GM19395 (cell line): Measurements from ENCODE around the gene KCNK16.

Experiments used
- ATAC-seq: cut with Tn5 transposase; IDR thresholded peaks from one replicate; pipeline ENCODE4 v1.9.1; 2021; ENCODE audit warnings: mild to moderate bottlenecking, moderate library complexity; ENCODE audit not compliant: unreplicated experiment

The KCNK16 gene

GRCh38 chr6:39281312-39281980, 41.1 kb downstream of the KCNK16 start:
- ATAC-seq, result no peak

GRCh38 chr6:39280247-39280731, 42.2 kb downstream of the KCNK16 start:
- no peak for ATAC-seq

GRCh38 chr6:39279539-39279938, 43.0 kb downstream of the KCNK16 start:
- no peak for ATAC-seq

- ATAC-seq, result no peak
Measured at GRCh38 chr6:39276379-39276995, 46.0 kb downstream of the KCNK16 start.

GRCh38 chr6:39274903-39275302, 47.6 kb downstream of the KCNK16 start:
- no peak for ATAC-seq

GRCh38 chr6:39274471-39274870, 48.0 kb downstream of the KCNK16 start:
- ATAC-seq, result no peak

GRCh38 chr6:39273406-39273821, 49.1 kb downstream of the KCNK16 start:
- ATAC-seq, result no peak

GRCh38 chr6:39269961-39270360, 52.5 kb downstream of the KCNK16 start:
- ATAC-seq, result no peak

- ATAC-seq, result no peak
Measured at GRCh38 chr6:39268721-39269120, 53.8 kb downstream of the KCNK16 start.

GRCh38 chr6:39268171-39268570, 54.3 kb downstream of the KCNK16 start:
- no peak for ATAC-seq

GRCh38 chr6:39266782-39267355, 55.6 kb downstream of the KCNK16 start:
- ATAC-seq, result no peak

GRCh38 chr6:39266375-39266774, 56.1 kb downstream of the KCNK16 start:
- no peak for ATAC-seq
